GM21447 (cell line): ENCODE measurements around the gene PDC.
A peak's percentile ranks its signal among the peaks of the same experiment; 100 is the strongest.

ENCODE experiments used
- ATAC-seq: cut with Tn5 transposase; IDR thresholded peaks from one replicate; pipeline ENCODE4 v1.9.1; 2021; ENCODE audit not compliant: unreplicated experiment

The PDC gene

DNA sequence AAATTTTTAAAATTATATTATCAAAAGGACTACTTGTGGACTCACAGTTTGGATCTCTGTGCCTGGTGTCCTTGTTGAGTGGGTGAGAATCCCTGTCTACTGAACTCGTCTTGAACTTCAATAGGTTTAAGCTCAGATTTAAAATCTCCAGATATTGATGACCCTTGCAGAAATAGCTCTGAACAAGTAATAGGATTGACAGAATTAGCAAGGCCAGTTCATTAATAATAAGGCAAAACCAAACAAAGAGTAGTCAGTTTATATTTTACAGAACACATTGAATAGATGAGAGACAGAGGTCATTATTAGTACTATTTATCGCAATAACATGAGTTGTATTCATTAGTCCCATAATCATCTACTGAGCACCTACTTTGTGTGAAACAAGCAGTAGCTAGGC, at the start of gene PDC:
TSS of gene PDC (minus strand) at position 101 of the 400 bp plus-strand sequence. CDS start 11,655 bp downstream, outside the sequence.
- no peak for ATAC-seq

- ATAC-seq: no peak
These were observed 42.3 kb upstream of the PDC start for GRCh38 chr1:186503190-186503589.

DNA sequence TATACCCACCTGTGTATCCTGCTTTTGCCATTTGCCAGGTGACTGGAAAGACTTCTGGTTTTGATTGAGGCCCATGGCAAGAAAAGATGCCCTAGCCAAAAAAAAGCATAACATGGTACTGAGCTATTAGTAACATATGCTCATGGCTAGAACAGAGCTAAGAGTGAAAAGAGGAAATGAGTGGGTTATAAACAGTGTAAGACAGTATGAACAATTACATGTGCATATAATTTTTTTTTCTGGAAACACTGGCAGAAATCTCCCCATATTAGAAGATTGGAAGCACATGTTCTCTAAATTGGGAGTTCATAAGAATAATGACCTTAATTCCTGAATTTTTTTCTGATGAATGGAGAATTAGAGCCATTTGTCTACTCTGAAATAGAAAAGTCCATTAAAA, 41.2 kb upstream of the PDC start:
- ATAC-seq: no peak

DNA sequence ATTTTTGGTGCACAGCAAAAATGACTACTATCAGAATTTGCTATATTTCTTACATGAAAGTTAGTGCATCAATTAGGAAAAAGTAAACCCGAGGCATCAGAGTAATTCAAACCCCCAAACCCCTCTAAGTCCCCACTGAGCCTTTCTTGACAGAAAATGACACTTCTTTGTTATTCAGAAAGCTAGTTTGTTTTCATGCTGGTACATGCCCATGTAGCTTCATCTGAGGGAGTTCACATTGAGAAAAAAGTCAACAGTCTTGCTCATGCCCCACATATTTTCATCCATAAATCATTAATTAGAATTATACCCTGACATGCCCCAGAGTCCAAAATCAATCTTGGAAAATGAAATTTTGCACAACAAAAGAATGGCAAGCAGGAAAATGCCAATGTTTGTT, 39.9 kb upstream of the PDC start:
- no peak for ATAC-seq

DNA sequence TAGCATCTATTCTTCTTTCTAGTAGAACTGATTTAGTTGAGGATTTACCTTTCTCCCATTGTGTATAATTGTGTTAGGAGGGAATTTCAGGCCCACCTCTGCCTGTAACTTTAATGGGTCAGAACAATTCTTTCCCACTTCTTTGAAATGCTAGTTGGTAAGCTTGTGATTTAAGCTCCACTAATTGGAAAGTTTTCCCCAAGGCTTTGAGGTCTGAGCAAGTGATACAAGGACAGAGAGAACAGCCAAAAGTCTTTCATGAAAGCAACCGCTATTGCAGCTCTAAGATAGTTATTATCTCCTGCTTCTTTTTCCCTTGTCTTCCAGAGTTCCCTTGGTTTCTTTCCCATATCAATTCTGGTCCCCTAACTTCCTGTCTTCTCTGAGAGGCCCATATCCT, 38.7 kb upstream of the PDC start:
- ATAC-seq: no peak

GRCh38 chr1:186498695-186499389, 37.9 kb upstream of the PDC start:
- no peak for ATAC-seq

- no peak for ATAC-seq
These were observed 37.2 kb upstream of the PDC start for GRCh38 chr1:186498071-186498470.

DNA sequence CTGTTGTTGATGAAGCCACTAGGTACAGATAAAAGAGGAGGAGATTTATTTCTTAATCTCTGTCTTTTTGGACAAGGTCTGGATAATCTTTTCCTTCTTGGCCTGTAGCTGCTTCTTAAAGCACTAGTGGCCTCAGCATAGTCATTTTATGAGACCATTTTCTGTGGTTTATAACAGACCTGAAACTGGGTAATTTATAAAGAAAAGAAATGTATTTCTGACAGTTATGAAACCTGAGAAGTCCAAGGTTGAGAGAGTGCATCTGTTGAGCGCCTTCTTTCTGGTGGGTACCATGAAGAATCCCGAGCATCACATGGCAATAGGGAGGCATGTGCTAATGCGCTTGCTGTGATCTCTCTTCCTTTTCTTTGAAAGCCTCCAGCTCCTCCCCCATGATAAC, 36.7 kb upstream of the PDC start:
- no peak for ATAC-seq

DNA sequence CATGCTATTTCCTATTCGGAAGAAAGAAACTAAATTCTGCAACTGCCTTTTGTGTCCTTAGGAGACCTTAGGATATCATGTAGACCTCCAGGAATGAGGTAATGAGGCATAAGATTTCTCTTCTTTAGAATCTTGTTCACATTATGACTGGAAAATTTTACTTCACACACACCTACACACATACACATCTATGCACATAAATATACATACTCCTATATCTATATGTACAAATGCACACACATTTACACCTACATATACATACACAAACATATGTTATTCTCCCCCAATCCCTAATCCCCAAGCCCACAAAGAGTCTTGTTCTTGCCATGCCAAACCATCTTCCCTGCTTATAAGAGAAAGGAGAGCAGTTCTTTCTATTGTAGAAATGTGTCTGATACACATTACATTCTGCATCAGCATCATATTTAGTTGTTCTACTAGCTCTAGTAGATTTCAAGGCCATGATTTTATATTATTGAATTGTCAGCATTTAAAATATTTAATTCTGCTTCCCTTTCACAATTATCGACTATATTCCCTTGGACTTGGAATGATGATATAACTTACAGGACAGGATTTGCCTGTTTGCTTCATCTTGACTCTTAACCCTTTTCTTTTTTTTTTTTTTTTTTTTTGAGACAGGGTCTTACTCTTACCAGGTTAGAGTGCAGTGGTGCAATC, 35.4 kb upstream of the PDC start:
- no peak for ATAC-seq

DNA sequence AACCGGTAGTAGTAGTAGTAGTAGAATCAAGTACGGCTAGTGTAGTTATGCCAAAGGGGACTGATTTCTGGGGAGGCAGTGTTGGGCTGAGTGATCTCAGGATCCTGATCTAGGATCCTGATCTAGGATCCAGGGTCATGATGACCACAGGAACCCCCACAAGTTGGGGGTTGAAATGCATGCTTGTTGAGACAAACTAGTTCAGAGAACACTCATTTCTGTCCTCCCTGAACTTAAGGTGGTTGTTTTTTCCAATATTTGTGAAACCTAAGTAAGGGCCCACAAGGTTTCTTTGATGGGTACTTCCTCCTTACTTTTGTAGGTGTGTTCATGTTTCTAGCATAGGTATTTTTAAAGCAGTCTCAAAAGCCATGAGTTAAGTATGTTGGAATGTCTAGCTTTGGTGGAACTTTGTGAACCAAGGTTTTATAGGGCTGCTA, 33.9 kb upstream of the PDC start:
- peak; percentile 47 for ATAC-seq

DNA sequence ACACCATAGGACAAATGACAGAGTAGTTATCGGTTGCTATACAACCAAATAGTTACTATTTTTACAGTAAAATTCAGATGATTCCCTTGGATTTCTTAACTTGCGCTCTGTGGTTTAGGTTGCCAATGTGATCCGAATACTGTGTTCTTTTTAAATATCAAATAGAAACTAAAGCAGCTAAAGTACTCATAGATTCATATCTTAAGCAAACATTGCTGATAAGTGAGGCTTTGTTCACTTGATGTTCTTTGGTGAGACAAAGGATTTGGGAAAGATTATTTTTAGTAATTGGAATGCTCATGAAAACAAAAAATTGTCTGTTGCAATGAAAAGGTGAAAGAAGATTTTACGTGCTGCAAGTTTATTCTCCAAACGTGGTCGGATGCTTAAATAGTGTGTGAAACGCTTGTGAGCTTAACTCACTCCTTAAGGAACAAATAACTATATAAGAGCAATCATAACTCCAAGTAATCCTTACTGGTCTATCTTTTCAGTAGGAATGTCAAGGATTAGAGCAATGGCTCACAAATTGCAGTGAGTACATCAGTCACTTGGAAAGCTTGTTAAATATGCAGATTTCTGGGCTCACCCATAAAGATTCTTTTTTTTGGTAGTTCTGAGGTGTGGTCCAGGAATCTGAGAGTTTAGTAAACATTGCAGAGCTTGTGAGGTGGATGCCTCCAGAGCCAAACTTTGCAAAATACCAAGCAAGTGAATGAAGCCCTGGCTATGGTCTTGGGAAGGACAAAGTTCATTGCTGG, 31.8 kb upstream of the PDC start:
- ATAC-seq: no peak

DNA sequence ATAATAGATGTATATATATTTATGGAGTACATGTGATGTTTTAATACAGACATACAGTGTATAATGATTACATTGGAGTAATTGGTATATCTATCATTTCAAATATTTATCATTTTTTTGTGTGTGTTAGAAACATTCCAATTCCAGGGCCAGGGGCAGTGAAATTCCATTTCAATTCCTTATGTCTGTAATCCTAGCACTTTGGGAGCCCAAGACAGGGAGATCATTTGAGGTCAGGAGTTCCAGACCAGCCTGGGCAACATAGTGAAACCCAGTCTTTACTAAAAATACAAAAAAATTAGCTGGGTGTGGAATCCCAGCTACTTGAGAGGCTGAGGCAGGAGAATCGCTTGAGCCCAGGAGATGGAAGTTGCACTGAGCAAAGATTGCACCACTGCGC, 30.4 kb upstream of the PDC start:
- no peak for ATAC-seq

GRCh38 chr1:186487163-186487562, 26.2 kb upstream of the PDC start:
- no peak for ATAC-seq

- ATAC-seq: no peak
These were observed 25.1 kb upstream of the PDC start for GRCh38 chr1:186486061-186486460.

DNA sequence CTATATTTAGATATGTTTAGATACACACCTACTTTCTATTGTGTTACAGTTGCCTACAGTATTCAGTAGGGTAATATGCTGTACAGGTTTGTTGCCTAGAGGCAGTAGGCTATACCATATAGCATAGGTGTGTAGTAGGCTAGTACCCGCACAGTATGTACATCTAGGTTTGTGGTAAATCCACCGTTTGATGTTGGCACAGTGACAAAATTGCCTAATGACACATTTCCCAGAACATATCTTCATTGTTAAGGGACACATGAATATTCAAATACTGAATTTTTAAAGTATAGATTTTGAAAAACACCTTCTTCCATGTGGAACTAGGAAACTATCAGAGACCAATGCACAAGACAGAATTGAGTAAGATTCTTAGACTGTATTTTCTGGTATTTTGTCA, 22.6 kb upstream of the PDC start:
- ATAC-seq: no peak

DNA sequence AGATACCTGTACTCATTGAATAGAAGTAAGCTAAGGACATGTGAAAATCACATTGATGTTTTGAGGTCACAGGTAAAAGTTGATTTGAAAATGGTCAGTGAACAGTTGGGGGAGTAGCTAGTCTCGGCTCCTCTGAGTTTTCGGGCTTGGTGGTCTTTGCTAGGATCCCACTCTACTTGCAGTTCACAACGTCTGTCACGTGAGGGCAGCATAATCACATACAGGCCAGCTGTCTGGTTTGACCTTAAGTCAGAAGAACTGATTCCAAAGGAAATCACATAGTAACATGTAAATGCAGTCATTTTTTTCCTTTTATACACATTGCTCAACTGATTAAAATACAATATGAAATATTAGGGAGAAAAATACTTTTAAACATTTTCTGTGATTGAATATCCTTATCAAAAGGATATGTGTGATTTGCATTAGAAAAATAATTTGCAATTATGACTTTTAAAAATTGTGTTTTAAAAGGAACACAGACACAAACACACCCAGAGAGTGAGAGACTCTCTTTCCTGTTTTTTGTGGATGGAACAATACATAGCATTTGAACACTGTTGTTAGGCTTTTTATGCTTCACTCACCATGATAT, 21.8 kb upstream of the PDC start:
- peak; percentile 71 for ATAC-seq

- no peak for ATAC-seq
These were observed 20.5 kb upstream of the PDC start for GRCh38 chr1:186481303-186481888.

DNA sequence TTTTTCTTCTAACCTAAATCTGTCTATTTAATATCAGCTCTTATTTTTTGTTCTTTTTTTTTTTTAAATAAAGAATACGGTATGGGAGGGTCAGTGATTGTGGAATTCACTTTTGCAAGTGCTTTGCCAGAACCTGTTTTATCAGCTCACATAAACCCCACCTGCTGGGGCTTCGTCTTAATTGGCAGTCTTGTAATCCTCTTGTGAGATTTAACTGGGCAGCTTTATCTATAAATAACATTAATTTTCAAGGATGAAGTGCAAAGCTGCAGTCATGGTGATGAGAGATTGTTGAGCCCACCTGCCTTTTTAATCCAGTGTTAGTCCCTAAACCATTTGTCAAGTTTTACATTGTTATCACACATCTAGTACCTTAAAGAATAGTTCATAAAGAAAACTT, 18.2 kb upstream of the PDC start:
- ATAC-seq: no peak

- ATAC-seq: no peak
These were observed 15.5 kb upstream of the PDC start for GRCh38 chr1:186476264-186477040.

DNA sequence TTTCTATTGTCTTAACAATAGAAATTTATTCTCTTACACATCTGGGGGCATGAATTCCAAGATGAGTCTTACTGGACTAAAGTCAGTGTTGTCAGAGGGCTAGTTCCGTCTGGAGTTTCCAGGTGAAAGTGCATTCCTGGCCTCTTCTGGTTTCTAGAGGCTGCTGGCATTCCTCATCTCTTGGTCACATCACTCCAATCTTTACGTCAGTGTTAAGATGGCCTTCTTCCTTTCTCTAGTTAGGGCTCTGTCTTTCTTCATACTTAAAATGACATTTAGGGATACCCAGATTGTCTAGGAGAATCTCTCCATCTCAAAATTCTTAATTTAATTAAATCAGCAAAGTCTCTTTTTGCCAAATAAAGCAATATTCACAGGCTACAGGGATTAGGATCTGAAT, 13.3 kb upstream of the PDC start:
- ATAC-seq: no peak
